ENCODE results near the gene CEP170.

CEP170 gene

DNA sequence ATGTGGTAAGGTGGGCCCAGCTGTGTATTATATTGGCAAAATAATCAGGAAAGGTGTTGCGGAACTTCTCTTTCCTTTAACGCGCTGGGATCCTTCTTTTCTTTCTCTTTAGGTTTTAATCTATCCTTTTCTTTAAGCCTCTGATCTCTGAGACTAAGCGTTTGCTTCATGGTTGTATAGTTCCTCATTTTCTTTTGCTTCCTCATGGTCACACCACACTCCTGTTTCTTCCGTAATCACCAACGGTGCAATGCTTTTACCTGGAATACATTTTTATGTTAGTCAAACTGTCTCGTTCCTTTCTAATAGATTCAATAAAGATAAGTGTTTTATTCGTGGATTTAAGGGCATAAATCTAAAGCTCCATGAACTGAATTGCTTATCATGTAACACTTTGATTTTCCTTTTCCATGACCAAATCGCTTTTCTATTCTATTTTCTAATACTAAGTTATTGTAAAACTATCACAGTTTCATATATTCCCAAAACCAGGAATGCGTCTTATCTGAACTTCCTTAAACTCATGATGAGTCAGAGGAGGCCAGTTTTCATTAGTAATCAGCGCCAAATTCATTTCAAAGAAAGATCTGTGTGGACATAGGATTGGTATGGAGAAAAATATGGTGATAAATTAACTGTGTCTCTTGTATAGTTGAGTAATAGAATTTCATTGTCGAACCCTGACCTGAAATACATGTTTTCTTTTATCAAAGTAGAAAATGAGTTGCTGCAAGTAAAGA lies 13.0 kb upstream of the CEP170 start:
- DNase-seq, result no peak

DNA sequence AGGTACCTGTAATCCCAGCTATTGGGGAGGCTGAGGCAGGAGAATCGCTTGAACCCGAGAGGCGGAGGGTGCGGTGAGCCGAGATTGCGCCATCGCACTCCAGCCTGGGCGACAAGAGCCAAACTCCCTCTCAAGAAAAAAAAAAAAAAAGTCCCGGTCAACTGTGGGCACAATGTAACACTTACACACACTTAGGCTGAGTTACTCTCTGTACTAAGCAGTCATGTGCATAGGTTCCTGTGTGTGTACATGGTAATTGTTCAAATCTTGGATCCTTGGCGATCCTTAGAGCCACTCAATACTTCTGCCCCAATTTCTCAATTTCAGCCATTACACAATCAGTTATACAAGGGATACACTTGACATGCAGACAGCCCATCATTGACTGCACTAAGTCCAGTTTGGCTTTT lies 12.4 kb upstream of the CEP170 start:
- DNase-seq, result no peak

DNA sequence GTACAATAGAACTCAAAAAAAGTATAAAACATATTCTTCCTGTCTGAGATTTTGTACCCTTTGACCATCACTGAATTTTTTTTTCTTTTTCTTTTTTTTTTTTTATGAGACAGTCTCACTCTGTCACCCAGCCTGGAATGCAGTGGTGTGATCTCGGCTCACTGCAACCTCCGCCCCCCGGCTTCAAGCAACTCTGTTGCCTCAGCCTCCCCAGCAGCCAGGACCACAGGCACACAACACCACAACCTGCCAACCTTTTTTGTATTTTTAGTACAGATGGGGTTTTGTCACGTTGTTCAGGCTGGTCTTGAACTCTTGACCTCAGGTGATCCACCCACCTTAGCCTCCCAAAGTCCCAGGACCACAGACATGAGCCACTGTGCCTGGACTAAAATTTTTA lies 11.2 kb upstream of the CEP170 start:
- no peak for DNase-seq

DNA sequence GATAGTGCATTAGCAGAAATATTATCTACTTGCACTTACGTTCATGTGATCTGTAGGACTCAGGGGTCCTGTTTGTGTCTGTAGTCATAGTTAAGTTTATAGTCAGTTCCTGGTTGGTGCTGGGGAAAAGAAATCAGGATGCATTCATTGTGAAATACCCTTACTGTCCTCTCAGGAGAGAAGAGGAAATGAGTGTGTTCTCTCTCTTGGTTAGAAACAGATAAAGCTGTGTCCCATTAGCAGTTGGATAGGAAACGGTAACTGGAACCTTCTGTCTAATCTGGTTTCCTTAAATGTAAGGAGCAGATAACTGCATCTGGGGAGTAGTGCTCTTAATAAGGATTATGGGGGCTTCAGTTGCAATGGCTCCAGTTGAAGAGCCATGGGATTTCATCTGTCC lies 9.6 kb upstream of the CEP170 start:
- DNase-seq, result no peak

DNA sequence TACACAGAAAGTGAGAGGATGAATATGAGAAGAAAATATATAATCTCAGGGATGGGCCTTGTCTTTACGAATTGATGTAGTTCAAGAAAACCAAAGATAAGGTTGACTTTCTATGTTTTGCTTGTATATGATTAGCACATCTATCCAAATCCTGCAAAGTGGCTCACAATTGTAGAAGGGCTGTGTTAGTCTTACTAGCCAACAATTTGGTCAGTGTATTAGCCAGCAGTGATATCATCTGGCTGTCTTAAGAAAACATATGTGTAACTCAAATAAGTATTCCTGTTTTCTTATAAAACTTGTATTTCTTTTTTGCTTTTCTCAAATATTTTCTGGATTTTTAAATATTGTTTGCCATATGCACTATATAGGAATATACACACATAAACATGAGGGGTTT lies 6.3 kb upstream of the CEP170 start:
- no peak for DNase-seq

DNA sequence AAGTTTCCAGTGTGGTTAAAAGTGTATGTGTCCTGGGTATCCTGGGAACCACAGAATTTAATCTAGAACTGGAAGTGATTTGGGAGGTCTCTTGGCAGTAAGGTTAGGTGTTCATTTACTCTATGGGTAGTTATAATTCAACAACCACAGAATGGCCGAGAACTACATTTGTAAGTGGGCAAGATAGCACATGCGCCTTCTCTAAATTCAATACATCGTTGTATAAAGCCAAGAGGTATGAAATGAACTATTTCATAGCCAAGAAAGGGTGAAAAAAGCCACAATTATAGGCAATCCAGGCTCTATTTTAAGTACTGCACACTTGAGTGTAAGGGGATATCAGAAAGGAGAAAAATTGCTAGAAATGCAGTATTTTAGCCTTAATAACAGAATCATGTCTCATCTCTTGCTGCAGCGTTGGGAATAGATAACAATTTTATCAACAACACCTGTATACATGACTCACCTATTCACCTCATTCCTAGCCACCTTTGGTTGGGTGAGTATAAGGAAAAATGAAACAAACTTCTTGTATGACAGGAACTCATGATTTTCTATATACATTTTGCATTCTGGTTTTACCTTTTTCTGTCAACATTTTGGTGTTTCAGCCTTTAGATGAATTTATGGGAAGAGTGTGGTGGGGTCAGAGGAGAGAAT lies 5.3 kb upstream of the CEP170 start:
- no peak for DNase-seq

DNA sequence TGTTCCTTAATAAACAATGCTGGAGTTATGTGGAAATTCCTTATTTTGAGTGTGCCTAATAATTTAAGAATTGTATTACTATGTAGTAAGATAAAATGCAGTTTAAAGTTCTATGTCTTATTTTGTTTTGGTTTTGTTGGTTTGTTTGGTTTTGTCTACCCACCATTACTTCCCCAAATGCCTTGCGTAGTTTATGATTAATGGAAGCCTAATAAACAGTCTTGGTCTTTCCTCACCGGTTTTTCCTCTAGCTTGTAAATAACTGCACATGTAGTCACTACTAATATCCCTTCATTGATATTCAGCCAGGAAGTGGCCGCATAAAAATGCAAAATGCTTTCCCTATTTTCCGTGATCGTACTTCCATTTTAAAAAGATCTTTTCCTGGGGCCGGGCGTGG lies 3.6 kb upstream of the CEP170 start:
- DNase-seq, result no peak

DNA sequence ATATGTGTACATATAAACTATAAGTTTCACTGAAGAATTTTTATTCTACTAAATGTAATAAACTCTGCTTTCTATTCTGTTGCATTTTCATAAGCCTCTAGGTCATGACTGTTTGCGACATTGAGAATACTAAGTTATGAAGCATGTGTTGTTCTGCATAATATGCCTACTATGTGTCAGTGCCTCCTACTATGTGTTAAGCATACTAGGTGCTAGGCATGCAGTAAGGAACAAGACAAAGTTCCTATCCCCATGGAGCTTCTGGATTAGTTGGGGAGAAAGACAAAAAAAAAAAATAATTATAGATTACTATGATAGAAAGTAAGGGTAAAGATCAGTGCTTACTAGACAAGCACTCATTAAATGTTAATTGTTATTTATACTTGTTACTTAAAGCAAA lies 2.1 kb upstream of the CEP170 start:
- DNase-seq, result no peak

DNA sequence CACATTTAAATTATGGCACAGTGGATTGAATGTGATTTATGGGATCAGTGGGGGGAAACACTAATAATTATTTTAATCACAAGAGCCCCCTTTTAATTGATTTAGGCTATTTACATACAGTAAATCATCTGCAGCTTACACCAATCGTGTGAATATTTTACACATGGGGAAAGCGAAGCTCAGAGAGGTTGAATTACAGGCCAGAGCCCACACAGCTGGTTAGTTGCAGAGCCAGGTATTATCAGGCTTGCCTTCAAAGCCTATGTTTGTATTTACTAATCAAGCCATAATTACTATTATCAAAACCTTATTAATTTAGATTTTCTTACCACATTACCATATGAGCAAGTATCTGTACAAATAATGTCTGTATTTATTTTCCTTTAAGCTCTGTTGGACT lies 1.5 kb upstream of the CEP170 start:
- no peak for DNase-seq

DNA sequence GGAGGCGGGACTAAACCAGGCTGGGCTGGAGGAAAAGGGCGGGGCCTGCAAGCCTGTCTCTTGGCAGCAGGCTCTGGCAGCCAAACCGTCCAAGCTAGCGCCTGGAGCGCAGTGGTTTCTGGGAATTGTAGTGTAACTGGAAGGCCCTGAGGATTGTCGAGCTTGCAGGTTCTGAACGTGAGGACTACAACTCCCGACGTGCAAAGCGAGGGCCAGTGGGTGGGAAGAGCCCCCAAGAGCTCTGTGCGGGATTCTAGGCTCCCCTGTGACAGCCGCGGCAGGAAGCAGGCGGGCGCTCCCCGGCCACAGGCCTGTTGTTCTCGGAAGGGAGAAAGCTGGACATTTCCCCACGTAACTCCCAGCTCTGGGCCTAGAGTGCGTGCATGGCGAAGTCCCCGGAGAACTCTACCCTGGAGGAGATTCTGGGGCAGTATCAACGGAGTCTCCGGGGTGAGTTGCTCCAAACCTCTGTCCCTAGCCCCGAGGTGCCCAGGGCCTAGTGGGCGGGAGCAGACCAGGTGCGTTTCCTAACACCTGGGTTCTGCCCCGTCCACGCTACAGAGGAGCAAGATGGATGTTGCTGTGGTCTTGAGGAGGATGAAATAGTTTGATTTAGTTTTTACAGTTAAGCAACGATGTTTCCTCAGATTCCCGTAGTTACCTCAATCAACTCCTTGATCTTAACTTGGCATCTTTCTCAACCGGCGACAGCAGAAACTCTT lies 871 bp upstream of the CEP170 start, which contains the start of gene SDCCAG8:
SDCCAG8 (plus strand) TSS at position 251 of the 722 bp plus-strand sequence; CDS start at position 384, 133 bp downstream.
- DNase-seq, result peak; percentile 99

DNA sequence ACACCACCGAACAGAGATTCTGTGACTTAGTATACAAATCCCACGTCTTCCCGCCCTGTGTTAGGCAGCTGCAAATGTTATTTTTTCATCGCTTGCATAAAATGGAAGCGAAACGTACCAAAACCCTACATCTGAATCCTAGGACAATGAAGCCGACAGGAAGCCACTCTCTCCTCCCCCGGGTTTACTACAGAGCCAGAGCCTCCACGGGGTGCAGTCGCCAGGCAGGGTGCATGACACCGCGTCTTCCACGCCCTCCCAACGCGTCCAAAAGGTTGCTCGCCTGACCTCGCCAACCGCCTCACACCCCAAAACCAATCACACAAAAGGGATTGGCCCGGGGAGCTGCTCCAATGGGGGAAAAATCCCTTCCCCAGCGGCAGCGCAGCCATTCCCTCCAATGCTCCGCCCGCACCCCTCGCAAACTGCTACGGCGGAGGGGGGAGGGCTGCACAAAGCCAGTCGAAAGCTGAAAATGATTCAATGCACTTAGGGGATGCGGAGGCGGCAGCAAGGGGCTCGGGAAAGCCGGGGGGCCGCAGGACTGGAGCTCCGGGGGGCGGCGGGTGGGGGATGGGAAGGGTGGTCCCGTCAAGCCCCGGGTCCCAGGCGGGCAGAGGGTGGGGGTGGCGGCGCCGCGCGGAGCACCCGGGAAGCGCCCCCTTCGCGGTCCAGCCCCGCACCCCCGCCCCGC lies 701 bp downstream of the CEP170 start:
- peak; percentile 83 for DNase-seq

DNA sequence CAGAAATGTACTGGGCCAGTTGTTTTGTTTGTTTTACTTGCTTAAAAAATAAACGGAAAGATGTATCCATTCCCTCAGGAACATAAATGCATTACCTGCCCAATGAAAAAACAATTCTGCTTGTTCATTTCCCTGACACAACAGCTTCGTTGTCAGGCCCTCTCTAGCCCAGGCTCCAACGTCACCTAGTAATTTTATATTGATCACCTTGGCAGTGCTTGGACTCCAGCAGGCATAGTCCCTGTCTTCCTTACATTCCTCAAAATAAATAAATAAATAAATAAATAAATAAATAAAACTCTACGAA lies 1.2 kb downstream of the CEP170 start:
- DNase-seq, result peak; percentile 22

DNA sequence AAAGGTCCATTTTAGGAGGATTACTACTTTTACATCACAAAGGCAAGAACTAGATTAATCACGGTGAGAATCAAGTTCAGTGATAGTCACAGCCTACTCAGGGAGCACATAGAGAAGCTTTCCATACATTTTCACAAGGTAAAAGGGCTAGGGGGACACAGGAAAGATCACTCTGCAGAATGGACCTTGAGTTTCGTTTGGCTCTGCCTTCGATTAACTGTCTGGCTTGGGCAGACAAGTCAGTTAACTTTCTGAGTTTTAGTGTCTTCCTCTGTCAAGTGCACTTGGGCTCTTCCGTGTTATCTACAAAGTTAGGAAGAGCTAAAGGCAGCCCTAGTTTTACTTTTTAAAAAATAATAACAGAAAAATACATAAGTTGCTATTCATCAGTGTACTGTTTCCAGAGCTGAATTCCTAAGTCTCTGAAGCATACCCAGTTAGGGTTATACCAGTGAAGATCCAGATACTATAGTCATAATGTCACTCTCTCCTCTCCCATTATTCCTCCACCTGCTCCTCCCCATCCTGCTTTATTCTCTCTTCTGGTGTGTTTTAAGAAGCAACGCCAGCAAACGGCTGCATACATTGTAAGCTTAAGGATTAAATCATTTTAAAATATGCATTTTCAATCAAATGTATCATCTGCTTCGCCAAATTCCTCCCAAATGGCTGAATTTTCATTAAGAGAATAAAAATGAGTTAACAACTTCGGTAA lies 1.7 kb downstream of the CEP170 start:
- no peak for DNase-seq

DNA sequence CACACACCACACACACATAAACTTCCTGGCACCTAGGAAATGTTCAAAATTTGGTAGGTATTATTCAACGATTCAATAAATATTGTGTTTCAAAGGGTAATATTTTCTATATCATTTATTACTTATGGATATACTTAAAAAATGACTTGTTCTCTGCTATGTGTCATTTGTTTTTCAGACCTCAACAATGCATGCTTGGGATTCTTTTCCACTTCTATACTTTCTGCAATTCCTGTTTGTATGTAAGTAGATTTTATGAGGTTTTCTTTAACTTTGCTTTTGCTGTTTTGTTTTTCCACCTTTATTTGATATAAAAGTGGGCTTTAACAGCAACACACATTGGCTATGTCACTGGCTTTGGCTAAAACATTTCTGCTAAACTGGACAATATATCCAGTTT lies 3.5 kb downstream of the CEP170 start:
- no peak for DNase-seq

DNA sequence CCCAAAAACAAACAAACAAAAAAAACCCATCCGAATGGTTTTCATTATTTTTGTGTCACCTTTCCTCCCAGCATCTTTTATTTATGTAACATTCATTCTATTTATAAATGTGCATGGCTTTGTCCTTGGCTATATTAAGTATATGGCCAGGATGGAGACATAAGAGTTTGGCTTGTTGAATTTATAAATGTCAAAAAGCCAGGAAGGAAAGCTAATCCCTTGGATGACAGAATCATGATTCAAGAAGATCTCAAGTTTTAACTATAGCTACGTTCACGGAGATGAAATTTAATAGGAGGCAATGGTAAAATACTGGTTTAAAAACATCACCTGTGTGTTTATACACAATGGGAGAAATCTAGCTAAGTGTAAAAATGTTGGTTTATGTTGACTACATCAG lies 5.0 kb downstream of the CEP170 start:
- DNase-seq, result no peak

DNA sequence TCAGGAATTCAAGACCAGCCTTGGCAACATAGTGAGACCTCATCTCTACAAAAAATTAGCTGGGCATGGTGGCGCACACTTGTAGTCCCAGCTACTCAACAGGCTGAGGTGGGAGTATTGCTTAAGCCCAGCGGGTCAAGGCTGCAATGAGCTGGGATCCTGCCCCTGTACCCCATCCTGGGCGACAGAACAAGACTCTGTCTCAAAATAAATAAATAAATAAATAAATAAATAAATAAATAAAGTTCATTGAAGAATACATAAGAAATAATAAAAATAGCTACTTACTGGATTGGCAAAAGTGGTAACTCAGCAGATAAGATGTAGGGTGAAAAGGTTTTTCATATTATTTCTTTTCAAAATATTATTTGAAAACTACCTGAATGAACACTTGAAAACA lies 5.9 kb downstream of the CEP170 start:
- no peak for DNase-seq

DNA sequence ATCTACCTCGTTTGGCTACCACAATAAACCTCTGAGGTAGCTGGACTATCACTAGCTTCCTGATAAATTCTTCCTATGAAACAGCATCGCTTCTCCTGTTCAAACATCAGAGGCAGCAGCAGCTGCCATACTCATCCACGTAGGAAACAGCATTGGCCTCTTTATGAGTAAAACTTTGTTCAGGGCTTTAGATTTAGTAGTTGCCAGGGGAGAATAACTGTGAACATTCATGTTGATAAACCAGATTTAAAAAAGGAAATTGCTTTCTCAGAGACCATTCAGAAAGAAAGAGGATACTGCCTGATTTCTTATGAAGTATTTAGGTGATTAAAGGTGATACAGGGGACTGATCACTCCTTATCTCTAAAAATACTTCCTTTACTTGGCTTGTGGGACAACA lies 7.2 kb downstream of the CEP170 start:
- no peak for DNase-seq

DNA sequence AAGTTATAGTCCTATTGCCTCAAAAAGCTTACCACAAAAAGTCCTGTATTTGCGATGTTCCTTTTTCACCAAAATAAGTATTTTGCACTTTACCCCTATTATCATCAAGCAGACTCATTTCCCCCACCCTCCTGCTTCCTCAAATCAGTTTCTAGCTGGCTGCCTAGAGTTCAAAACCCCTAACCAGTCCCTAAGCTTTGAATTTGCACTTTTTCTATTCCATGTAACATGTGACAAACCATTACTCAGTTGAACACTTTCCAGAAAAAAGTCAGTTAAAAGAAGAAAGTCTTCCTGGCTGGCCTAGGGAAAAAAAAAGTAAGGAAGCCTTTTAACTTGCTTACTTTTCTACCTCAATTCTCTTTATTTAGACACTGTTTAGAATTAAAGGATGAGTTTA lies 8.2 kb downstream of the CEP170 start:
- no peak for DNase-seq

DNA sequence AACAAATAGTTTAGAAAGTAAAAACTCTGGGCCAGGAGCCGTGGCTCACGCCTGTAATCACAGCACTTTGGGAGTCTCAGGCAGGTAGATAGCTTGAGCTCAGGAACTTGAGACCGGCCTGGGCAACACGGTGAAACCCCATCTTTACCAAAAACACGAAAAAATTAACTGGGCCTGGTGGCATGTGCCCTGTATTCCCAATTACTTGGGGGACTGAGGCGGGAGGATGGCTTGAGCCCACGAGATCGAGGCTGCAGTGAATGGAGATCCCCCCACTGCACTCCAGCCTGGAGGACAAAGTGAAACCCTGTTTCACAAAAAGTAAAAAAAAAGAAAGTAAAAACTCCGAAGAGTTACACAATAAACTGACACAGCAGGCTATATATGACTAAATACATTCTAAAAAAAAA lies 10.6 kb downstream of the CEP170 start:
- no peak for DNase-seq

DNA sequence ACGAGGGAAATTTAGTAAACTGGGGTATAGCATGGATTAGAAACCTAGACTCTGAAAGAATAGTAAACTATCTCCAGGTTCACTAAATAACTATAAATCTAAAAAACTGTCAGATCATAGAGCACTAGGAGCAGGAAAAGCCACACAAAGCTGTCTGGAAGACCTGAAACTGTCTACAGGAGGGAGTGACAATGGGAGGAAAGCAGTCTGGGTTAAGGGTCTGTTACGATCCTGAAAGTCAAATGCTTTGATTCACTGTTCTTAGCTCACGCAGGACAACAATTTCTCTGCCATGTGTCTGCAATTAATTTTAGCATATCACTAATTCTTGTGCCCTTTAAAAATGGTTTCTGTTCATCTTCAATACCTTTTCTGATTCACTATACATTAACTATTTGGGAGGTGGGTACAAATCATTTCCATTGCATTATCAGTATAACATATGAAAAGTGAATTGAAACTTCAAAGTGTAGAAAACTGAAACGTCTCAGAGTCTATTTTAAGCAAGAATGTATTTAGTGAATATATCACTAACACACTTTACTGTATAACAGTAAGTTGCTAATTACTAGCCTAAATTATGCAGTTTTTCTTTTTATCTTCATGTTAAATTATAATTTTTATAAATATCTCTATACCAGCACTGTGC lies 18.4 kb downstream of the CEP170 start:
- no peak for DNase-seq

DNA sequence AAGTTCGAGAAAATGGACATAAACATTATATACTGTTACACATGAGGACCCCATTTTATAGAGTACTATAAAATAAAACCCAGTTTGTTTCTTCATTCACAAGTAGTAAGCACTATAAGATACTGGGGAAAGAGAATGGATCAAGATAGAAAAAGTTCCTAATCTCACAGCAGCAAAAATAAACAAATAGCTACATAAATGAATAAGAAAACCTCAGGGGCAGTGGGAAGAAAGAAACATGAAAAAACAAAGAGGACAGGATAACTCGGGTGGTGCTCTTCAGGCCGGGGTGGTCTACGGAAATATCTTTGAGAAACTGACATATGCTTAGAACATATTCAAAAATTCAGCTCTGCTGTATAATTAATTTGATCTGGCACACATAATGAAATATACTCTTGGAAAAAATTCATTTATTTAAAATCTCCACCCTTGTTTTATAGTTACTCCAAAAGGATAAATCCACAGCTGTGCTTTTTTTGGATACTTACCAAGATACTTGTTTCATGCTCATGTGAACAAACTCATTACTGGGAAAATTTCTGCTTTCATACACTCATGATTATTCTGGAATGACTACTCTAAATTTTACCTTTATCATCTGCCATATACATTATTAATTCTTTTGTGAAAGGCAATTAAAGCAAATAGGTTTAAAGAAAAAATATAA lies 20.0 kb downstream of the CEP170 start:
- no peak for DNase-seq

DNA sequence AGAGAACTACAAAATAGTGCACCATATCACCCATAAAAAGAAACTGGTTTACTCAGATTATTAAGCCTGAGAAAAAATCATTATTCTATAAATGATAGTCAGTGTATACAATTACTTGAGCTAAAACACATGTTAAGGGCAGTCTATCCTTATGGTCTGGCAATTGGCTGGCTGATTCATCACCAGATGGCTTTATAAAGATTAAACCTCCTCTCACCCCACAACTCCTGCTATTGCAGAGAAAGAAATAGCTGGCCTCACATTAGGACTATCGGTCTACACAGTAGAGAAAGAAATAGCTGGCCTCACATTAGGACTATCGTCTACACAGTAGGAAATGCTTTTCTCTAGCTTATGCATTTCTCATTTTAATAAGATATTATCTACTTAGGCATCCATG lies 21.2 kb downstream of the CEP170 start:
- DNase-seq, result no peak

All from left hindlimb (tissue), 1 donor.